ENCODE results near the gene HLA-DMA. TPM values are rescaled to one million over a fixed set of nuclear protein-coding genes. Genes with fewer than 3 reads are reported as not detected.

HLA-DMA gene
- total and polyA plus RNA-seq, 2 of the 13 experiments (the other 11 are each of a cell fraction or from before 2014, with no cell fraction given), result 0.70 to 0.71 TPM

DNA sequence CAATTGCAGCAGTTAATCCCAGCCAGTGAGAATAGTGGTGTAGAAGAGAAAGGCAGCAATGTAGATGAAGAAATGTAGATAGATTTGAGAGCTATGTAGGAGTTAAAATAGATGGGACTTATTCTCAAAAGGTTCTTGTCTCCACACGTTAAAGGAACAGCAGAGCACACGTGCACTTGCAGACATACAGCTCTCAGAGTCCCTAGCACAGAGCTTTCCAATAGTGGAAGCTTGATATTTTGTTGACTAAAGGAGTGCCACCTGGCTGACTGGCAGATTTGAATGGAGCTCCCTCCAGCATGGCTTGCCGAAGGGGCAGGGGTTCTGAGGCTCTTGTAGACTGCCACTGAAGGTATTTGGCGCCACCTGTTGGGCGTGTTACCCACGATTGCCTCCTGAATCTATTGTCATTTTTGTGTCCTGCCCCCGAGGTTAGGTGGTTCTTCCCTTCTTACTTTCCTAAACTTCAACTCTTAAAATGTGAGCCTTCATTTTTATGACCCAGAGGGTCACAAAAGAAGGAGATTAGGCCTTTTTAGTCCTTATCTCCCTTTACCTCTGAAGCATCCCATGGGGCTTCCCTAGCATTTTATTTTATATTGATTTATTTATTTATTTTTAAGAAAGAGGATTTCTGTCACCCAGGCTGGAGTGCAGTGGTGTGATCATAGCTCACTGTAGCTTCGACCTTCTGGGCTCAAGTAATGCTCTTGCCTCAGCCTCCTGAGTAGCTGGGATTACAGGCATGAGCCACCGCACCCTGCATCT is 31.9 kb upstream of the HLA-DMA start (continued):
- TF ChIP-seq, protein P1, sequence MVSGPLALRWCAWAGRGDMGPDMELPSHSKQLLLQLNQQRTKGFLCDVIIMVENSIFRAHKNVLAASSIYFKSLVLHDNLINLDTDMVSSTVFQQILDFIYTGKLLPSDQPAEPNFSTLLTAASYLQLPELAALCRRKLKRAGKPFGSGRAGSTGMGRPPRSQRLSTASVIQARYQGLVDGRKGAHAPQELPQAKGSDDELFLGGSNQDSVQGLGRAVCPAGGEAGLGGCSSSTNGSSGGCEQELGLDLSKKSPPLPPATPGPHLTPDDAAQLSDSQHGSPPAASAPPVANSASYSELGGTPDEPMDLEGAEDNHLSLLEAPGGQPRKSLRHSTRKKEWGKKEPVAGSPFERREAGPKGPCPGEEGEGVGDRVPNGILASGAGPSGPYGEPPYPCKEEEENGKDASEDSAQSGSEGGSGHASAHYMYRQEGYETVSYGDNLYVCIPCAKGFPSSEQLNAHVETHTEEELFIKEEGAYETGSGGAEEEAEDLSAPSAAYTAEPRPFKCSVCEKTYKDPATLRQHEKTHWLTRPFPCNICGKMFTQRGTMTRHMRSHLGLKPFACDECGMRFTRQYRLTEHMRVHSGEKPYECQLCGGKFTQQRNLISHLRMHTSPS (CRISPR knock-in tag; IDR thresholded peaks at IDR 0.05; ENCODE audit: low read depth), result peak; percentile 36; the same call in 1 of the 2 replicates
- TF ChIP-seq, protein P2, sequence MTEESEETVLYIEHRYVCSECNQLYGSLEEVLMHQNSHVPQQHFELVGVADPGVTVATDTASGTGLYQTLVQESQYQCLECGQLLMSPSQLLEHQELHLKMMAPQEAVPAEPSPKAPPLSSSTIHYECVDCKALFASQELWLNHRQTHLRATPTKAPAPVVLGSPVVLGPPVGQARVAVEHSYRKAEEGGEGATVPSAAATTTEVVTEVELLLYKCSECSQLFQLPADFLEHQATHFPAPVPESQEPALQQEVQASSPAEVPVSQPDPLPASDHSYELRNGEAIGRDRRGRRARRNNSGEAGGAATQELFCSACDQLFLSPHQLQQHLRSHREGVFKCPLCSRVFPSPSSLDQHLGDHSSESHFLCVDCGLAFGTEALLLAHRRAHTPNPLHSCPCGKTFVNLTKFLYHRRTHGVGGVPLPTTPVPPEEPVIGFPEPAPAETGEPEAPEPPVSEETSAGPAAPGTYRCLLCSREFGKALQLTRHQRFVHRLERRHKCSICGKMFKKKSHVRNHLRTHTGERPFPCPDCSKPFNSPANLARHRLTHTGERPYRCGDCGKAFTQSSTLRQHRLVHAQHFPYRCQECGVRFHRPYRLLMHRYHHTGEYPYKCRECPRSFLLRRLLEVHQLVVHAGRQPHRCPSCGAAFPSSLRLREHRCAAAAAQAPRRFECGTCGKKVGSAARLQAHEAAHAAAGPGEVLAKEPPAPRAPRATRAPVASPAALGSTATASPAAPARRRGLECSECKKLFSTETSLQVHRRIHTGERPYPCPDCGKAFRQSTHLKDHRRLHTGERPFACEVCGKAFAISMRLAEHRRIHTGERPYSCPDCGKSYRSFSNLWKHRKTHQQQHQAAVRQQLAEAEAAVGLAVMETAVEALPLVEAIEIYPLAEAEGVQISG (CRISPR knock-in tag; IDR thresholded peaks at IDR 0.05), result no peak
- no peak for TF ChIP-seq TEAD3 (CRISPR knock-in tag; optimal IDR thresholded peaks at IDR 0.05; ENCODE audit: borderline replicate concordance)
- no peak for TF ChIP-seq ZFP41 (CRISPR knock-in tag; IDR thresholded peaks at IDR 0.05; ENCODE audit: borderline replicate concordance)
- TF ChIP-seq, protein P3, sequence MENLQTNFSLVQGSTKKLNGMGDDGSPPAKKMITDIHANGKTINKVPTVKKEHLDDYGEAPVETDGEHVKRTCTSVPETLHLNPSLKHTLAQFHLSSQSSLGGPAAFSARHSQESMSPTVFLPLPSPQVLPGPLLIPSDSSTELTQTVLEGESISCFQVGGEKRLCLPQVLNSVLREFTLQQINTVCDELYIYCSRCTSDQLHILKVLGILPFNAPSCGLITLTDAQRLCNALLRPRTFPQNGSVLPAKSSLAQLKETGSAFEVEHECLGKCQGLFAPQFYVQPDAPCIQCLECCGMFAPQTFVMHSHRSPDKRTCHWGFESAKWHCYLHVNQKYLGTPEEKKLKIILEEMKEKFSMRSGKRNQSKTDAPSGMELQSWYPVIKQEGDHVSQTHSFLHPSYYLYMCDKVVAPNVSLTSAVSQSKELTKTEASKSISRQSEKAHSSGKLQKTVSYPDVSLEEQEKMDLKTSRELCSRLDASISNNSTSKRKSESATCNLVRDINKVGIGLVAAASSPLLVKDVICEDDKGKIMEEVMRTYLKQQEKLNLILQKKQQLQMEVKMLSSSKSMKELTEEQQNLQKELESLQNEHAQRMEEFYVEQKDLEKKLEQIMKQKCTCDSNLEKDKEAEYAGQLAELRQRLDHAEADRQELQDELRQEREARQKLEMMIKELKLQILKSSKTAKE (CRISPR knock-in tag; IDR thresholded peaks at IDR 0.05; ENCODE audit: borderline replicate concordance), result no peak
- TF ChIP-seq PHF5A (CRISPR knock-in tag; IDR thresholded peaks at IDR 0.05; ENCODE audit: low read depth, unreplicated experiment), result no peak
- TF ChIP-seq, protein P4, sequence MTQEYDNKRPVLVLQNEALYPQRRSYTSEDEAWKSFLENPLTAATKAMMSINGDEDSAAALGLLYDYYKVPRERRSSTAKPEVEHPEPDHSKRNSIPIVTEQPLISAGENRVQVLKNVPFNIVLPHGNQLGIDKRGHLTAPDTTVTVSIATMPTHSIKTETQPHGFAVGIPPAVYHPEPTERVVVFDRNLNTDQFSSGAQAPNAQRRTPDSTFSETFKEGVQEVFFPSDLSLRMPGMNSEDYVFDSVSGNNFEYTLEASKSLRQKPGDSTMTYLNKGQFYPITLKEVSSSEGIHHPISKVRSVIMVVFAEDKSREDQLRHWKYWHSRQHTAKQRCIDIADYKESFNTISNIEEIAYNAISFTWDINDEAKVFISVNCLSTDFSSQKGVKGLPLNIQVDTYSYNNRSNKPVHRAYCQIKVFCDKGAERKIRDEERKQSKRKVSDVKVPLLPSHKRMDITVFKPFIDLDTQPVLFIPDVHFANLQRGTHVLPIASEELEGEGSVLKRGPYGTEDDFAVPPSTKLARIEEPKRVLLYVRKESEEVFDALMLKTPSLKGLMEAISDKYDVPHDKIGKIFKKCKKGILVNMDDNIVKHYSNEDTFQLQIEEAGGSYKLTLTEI (CRISPR knock-in tag; conservative IDR thresholded peaks at IDR 0.05), result no peak
- no peak for TF ChIP-seq ETV6 (CRISPR knock-in tag; conservative IDR thresholded peaks at IDR 0.05)
- TF ChIP-seq, protein P5, sequence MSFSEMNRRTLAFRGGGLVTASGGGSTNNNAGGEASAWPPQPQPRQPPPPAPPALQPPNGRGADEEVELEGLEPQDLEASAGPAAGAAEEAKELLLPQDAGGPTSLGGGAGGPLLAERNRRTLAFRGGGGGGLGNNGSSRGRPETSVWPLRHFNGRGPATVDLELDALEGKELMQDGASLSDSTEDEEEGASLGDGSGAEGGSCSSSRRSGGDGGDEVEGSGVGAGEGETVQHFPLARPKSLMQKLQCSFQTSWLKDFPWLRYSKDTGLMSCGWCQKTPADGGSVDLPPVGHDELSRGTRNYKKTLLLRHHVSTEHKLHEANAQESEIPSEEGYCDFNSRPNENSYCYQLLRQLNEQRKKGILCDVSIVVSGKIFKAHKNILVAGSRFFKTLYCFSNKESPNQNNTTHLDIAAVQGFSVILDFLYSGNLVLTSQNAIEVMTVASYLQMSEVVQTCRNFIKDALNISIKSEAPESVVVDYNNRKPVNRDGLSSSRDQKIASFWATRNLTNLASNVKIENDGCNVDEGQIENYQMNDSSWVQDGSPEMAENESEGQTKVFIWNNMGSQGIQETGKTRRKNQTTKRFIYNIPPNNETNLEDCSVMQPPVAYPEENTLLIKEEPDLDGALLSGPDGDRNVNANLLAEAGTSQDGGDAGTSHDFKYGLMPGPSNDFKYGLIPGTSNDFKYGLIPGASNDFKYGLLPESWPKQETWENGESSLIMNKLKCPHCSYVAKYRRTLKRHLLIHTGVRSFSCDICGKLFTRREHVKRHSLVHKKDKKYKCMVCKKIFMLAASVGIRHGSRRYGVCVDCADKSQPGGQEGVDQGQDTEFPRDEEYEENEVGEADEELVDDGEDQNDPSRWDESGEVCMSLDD (CRISPR knock-in tag; IDR thresholded peaks at IDR 0.05; ENCODE audit: borderline replicate concordance), result no peak
- TF ChIP-seq, protein P6, sequence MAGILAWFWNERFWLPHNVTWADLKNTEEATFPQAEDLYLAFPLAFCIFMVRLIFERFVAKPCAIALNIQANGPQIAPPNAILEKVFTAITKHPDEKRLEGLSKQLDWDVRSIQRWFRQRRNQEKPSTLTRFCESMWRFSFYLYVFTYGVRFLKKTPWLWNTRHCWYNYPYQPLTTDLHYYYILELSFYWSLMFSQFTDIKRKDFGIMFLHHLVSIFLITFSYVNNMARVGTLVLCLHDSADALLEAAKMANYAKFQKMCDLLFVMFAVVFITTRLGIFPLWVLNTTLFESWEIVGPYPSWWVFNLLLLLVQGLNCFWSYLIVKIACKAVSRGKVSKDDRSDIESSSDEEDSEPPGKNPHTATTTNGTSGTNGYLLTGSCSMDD (CRISPR knock-in tag; IDR thresholded peaks at IDR 0.05), result no peak
- TF ChIP-seq ARNTL (CRISPR knock-in tag; IDR thresholded peaks at IDR 0.05), result no peak
- peak; percentile 23; the same call in 1 of the 2 replicates for TF ChIP-seq POGZ (CRISPR knock-in tag; IDR thresholded peaks at IDR 0.05)
- TF ChIP-seq TP53 (CRISPR knock-in tag; conservative IDR thresholded peaks at IDR 0.05), result no peak
